ENCODE results near the gene NRK.
"Not testable (repeated sequence)": the region's sequence is repeated elsewhere in the genome, so short reads cannot be mapped to it uniquely, and the experiment has no call there.

The NRK gene, protein sequence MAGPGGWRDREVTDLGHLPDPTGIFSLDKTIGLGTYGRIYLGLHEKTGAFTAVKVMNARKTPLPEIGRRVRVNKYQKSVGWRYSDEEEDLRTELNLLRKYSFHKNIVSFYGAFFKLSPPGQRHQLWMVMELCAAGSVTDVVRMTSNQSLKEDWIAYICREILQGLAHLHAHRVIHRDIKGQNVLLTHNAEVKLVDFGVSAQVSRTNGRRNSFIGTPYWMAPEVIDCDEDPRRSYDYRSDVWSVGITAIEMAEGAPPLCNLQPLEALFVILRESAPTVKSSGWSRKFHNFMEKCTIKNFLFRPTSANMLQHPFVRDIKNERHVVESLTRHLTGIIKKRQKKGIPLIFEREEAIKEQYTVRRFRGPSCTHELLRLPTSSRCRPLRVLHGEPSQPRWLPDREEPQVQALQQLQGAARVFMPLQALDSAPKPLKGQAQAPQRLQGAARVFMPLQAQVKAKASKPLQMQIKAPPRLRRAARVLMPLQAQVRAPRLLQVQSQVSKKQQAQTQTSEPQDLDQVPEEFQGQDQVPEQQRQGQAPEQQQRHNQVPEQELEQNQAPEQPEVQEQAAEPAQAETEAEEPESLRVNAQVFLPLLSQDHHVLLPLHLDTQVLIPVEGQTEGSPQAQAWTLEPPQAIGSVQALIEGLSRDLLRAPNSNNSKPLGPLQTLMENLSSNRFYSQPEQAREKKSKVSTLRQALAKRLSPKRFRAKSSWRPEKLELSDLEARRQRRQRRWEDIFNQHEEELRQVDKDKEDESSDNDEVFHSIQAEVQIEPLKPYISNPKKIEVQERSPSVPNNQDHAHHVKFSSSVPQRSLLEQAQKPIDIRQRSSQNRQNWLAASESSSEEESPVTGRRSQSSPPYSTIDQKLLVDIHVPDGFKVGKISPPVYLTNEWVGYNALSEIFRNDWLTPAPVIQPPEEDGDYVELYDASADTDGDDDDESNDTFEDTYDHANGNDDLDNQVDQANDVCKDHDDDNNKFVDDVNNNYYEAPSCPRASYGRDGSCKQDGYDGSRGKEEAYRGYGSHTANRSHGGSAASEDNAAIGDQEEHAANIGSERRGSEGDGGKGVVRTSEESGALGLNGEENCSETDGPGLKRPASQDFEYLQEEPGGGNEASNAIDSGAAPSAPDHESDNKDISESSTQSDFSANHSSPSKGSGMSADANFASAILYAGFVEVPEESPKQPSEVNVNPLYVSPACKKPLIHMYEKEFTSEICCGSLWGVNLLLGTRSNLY (N-terminal part only)

DNA sequence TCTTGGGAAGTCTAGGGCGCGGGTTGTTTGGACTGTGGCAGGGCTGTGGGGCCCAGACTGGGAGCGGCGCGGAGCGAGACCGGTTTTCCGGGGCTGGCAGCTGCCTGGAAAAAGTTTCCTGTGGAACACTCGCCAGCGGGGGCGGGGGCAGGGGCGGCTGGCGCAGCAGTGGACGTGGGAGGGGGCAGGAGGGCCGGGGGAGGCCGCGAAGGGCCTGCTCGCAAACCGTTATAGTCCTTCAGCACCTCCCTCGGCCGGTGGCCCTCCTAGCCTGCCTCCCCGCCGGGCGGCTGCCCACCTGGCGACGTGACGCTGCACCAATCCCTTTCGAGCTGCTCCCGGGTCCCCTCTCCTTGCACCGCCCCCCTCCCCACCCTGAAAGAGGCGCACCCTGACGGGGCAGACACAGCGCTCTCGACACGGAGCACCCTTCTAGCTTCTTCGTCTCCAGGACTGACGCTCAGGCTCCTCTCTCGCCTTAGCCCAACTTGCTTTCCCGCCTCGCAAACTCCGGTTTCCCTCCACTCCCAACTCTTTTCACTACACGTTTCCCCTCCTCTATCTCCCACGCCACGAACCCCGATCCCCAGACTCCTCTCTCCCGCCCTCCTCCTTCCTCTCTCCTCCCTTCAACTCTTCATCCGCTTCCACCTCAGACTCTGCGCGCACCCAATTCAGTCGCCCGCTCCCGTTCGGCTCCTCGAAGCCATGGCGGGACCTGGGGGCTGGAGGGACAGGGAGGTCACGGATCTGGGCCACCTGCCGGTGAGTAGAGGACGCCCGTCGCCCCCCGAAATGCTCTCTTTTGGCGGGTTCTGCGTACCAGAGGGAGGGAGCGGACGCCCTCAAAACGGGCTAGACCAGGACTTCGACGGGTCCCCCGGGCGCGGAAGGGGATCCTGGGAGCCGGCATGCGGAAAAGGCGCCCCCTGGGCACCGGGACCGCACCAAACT is at the start of gene NRK:
TSS of gene NRK (plus strand) at position 402 of the 954 bp plus-strand sequence. CDS start at position 709, 307 bp downstream.
- no peak within 1 kb of the TSS for H3K4me3 ChIP-seq (ENCODE audit: low read depth, low read length)
- no peak for DNase-seq (ENCODE audit: low read depth)
- TF ChIP-seq, protein P1, sequence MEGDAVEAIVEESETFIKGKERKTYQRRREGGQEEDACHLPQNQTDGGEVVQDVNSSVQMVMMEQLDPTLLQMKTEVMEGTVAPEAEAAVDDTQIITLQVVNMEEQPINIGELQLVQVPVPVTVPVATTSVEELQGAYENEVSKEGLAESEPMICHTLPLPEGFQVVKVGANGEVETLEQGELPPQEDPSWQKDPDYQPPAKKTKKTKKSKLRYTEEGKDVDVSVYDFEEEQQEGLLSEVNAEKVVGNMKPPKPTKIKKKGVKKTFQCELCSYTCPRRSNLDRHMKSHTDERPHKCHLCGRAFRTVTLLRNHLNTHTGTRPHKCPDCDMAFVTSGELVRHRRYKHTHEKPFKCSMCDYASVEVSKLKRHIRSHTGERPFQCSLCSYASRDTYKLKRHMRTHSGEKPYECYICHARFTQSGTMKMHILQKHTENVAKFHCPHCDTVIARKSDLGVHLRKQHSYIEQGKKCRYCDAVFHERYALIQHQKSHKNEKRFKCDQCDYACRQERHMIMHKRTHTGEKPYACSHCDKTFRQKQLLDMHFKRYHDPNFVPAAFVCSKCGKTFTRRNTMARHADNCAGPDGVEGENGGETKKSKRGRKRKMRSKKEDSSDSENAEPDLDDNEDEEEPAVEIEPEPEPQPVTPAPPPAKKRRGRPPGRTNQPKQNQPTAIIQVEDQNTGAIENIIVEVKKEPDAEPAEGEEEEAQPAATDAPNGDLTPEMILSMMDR (IDR thresholded peaks at IDR 0.05; ENCODE audit: low read depth, low read length, missing control alignments): no peak

DNA sequence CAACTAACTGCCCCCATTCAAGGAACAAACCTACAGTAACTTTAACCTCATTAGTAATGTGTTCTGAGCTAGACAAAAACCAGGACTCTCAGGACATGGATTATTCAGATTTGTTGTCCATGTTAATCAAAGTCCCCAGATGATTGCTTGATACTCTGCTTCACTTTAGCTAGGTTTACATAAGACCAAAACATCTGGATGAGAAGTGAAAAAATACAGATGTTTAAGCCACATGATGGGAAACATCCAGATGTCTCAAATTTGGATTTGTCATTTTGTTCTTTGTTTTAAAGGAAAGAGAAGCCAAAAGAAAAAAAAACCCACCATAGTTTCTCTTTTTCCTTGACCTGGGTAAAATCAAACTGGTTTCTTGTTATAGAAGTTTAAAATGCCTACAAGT is 48.5 kb upstream of the NRK start:
- TF ChIP-seq, protein P1 (IDR thresholded peaks at IDR 0.05; ENCODE audit: low read depth, low read length, missing control alignments): no peak
- no peak for DNase-seq (ENCODE audit: low read depth)
- no peak overlapping the region for H3K4me3 ChIP-seq (ENCODE audit: low read depth, low read length)

DNA sequence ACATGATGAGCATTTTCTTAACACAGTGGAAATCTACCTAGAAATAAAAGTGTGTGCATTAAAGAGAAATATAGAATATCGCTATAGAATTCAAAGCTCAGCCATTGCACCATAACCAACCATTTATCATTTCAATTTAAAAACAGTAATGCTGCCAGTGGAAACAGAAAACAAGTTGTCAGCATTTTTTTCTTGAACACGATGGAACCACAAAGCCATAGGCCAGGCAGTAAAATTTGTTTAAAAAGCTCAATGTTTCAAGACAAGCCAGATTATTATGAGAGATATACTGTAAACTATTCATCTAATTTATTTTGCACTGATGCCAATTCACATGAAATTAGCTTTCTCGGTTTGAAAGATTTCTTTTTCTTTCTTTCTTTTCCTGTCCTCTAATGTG is 46.7 kb upstream of the NRK start:
- TF ChIP-seq, protein P1 (IDR thresholded peaks at IDR 0.05; ENCODE audit: low read depth, low read length, missing control alignments): no peak
- no peak for DNase-seq (ENCODE audit: low read depth)
- no peak overlapping the region for H3K4me3 ChIP-seq (ENCODE audit: low read depth, low read length)

DNA sequence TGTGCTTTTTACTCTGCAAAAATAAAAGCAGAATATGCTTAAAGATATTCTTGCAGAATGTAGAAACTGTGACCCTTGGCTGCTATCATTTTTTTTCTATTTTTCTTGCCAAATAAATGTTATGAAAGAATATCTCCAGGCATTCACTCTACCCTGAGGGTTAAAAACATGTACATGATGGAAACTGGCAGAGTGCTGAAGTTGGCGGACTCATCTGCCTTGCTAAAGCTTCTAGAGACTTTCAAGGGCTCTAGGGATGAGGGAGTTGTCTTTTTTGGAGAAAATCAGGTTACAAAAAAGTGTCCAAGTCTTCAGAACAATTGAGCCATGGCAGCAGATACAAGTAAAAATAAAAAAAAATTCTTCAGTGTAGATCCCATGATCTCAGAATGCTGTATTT is 40.5 kb upstream of the NRK start:
- no peak for DNase-seq (ENCODE audit: low read depth)
- H3K4me3 ChIP-seq (ENCODE audit: low read depth, low read length): no peak overlapping the region
- TF ChIP-seq, protein P1 (IDR thresholded peaks at IDR 0.05; ENCODE audit: low read depth, low read length, missing control alignments): no peak

DNA sequence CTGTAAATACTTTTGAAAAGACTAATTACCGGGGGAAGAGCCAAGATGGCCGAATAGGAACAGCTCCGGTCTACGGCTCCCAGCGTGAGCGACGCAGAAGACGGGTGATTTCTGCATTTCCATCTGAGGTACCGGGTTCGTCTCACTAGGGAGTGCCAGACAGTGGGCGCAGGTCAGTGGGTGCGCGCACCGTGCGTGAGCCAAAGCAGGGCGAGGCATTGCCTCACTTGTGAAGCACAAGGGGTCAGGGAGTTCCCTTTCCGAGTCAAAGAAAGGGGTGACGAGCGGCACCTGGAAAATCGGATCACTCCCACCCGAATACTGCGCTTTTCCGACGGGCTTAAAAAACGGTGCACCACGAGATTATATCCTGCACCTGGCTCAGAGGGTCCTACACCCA is 25.5 kb upstream of the NRK start:
- not testable (repeated sequence) for DNase-seq (ENCODE audit: low read depth); H3K4me3 ChIP-seq (ENCODE audit: low read depth, low read length)

DNA sequence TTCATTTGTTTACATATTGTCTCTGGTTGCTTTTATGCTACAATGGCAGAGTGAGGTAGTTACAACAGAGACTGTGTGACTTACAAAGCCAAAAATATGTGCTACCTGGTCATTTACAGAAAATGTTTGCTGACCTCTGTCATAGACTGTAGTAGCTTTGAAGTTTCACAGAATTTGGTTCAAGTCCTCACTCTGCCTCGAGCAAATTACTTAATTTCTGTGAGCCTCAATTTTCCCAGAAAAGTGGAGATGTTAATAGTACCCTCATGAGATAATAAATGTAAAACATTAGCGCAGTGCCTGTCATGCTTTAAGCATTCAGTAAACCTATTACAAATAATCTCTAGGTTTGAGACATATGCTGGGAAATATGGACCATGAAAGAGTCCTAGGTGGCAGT is 18.4 kb upstream of the NRK start:
- no peak for DNase-seq (ENCODE audit: low read depth)
- TF ChIP-seq, protein P1 (IDR thresholded peaks at IDR 0.05; ENCODE audit: low read depth, low read length, missing control alignments): no peak
- no peak overlapping the region for H3K4me3 ChIP-seq (ENCODE audit: low read depth, low read length)

DNA sequence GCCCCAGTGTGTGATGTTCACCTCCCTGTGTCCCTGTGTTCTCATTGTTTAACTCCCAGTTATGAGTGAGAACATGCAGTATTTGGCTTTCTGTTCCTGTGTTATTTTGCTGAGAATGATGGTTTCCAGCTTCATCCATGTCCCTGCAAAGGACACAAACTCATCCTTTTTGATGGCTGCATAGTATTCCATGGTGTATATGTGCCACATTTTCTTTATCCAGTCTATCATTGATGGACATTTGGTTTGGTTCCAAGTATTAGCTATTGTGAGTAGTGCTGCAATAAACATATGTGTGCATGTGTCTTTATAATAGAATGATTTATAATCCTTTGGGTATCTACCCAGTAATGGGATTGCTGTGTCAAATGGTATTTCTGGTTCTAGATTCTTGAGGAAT is 16.7 kb upstream of the NRK start:
- H3K4me3 ChIP-seq (ENCODE audit: low read depth, low read length); DNase-seq (ENCODE audit: low read depth): not testable (repeated sequence)
